Measurements from ENCODE around the gene WRAP73. TPM values are rescaled to one million over a fixed set of nuclear protein-coding genes. Genes with fewer than 3 reads are reported as not detected.

WRAP73 gene
- total and polyA plus RNA-seq, 2 experiments from 2014 or later: 22.6 to 43.3 TPM

GRCh38 chr1:3692598-3692997, 42.7 kb upstream of the WRAP73 start (continued):
- TF ChIP-seq REST (IDR thresholded peaks at IDR 0.05; ENCODE audit: unreplicated experiment): no peak

GRCh38 chr1:3691421-3692204, 41.7 kb upstream of the WRAP73 start:
- H3K27me3 ChIP-seq (ENCODE audit: insufficient read depth): no peaks in the 10 kb centered on the region
- H2AFZ ChIP-seq: no peak overlapping the region
- Mint-ChIP-seq H3K4me3 (no peak overlapping the region), H3K9me3 (no peaks in the 10 kb centered on the region; the same call in 2 of the 3 replicates), H3K4me1 (peaks cover 24% of the 10 kb centered on the region), H3K36me3 (ENCODE audit: low read depth) (no peaks in the 10 kb centered on the region), H3K27ac (no peak overlapping the region), H3K27me3 (ENCODE audit: insufficient read depth, low read depth, poor library complexity) (peaks cover 17% of the 10 kb centered on the region)
- H3K4me1 ChIP-seq (ENCODE audit: insufficient read depth): peaks cover 8% of the 10 kb centered on the region; the same call in 1 of the 2 replicates
- no peak overlapping the region for H3K27ac ChIP-seq (ENCODE audit: low read depth)
- no peaks in the 10 kb centered on the region for H3K9me2 ChIP-seq (ENCODE audit: insufficient read depth)
- ATAC-seq: no peak
- no peak overlapping the region for H3K4me2 ChIP-seq
- DNase-seq (ENCODE audit: low spot score): no peak
- no peaks in the 10 kb centered on the region for H4K20me1 ChIP-seq (replicated peaks; ENCODE audit: insufficient read depth)
- no peaks in the 10 kb centered on the region for H3K36me3 ChIP-seq (ENCODE audit: insufficient read depth)
- H3K4me3 ChIP-seq: no peak overlapping the region
- no peaks in the 10 kb centered on the region for H3K79me2 ChIP-seq (replicated peaks; ENCODE audit: insufficient read depth)
- H3F3A ChIP-seq (replicated peaks; ENCODE audit: low read depth): no peaks in the 10 kb centered on the region
- TF ChIP-seq ETS1 (IDR thresholded peaks at IDR 0.05): no peak
- TF ChIP-seq ZNF114 (CRISPR knock-in tag; IDR thresholded peaks at IDR 0.05): no peak
- TF ChIP-seq NANOG (IDR thresholded peaks at IDR 0.05; ENCODE audit: borderline replicate concordance): no peak
- TF ChIP-seq CREB1 (CRISPR knock-in tag; IDR thresholded peaks at IDR 0.05; ENCODE audit: low read depth): no peak
- TF ChIP-seq ZNF331 (CRISPR knock-in tag; IDR thresholded peaks at IDR 0.05; ENCODE audit: low read depth): no peak
- TF ChIP-seq POLR2AphosphoS5 (IDR thresholded peaks at IDR 0.05; ENCODE audit: low read depth): no peak
- TF ChIP-seq CTCF (conservative IDR thresholded peaks at IDR 0.05; ENCODE audit: low read depth in 2 of 2): no peak
- no peak for TF ChIP-seq REST (IDR thresholded peaks at IDR 0.05; ENCODE audit: unreplicated experiment)
- no peak for TF ChIP-seq EZH2phosphoT487 (IDR thresholded peaks at IDR 0.05; ENCODE audit: unreplicated experiment)
- TF ChIP-seq EZH2 (IDR thresholded peaks at IDR 0.05; ENCODE audit: low read depth, unreplicated experiment): no peak

Measured in GM23338 (cell line).